ENCODE measurements around the gene ZNF337.

DNA sequence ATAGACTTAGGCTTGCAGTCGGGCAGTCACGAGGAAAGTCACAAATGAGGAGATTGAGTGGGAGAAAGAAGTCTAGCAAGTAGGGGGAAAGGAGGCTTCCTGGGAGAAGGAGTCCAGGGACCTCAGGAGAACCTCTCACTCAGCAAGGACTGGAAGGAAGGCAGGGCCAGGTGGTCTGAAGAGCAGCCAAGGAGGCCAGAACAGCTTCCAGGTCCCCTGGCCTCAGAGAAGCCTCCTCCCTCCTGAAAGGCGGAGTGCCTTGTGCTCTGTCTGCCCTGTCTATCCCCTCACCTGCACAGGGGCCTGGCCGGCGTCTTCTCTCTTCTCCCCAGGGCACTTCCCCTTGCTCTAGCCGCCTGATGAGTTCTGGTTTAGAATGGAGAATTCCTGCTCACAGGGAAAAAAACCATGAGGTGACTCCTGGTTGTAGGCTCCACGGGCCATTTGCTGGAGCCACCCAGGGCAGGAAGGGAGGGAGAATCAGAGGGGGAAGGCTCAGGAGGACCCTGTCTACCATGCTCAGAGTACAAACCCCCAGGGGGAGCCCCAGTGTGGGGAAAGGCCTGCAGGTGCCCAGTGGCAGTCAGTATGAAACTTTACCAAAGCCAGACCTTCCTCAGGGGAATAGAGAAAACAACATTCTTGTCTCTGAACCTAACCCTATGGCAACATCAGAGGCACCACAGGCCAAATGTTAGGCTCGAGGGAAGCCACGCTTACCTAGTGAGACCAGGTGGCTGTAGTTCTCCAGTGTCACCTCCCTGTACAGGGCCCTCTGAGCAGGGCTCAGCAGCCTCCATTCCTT is 11.2 kb downstream of the ZNF337 start:
- TF ChIP-seq, protein P1, sequence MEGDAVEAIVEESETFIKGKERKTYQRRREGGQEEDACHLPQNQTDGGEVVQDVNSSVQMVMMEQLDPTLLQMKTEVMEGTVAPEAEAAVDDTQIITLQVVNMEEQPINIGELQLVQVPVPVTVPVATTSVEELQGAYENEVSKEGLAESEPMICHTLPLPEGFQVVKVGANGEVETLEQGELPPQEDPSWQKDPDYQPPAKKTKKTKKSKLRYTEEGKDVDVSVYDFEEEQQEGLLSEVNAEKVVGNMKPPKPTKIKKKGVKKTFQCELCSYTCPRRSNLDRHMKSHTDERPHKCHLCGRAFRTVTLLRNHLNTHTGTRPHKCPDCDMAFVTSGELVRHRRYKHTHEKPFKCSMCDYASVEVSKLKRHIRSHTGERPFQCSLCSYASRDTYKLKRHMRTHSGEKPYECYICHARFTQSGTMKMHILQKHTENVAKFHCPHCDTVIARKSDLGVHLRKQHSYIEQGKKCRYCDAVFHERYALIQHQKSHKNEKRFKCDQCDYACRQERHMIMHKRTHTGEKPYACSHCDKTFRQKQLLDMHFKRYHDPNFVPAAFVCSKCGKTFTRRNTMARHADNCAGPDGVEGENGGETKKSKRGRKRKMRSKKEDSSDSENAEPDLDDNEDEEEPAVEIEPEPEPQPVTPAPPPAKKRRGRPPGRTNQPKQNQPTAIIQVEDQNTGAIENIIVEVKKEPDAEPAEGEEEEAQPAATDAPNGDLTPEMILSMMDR (IDR thresholded peaks at IDR 0.05) = no peak
- TF ChIP-seq SIN3A (IDR thresholded peaks at IDR 0.05; ENCODE audit: borderline replicate concordance, insufficient read depth, low read depth, low read length) (no peak), TCF7L2 (IDR thresholded peaks at IDR 0.05; ENCODE audit: low read depth, low read length) (no peak), POLR2AphosphoS5 (IDR thresholded peaks at IDR 0.05; ENCODE audit: low read depth, low read length) (no peak)
- TF ChIP-seq, protein P2, sequence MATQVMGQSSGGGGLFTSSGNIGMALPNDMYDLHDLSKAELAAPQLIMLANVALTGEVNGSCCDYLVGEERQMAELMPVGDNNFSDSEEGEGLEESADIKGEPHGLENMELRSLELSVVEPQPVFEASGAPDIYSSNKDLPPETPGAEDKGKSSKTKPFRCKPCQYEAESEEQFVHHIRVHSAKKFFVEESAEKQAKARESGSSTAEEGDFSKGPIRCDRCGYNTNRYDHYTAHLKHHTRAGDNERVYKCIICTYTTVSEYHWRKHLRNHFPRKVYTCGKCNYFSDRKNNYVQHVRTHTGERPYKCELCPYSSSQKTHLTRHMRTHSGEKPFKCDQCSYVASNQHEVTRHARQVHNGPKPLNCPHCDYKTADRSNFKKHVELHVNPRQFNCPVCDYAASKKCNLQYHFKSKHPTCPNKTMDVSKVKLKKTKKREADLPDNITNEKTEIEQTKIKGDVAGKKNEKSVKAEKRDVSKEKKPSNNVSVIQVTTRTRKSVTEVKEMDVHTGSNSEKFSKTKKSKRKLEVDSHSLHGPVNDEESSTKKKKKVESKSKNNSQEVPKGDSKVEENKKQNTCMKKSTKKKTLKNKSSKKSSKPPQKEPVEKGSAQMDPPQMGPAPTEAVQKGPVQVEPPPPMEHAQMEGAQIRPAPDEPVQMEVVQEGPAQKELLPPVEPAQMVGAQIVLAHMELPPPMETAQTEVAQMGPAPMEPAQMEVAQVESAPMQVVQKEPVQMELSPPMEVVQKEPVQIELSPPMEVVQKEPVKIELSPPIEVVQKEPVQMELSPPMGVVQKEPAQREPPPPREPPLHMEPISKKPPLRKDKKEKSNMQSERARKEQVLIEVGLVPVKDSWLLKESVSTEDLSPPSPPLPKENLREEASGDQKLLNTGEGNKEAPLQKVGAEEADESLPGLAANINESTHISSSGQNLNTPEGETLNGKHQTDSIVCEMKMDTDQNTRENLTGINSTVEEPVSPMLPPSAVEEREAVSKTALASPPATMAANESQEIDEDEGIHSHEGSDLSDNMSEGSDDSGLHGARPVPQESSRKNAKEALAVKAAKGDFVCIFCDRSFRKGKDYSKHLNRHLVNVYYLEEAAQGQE (IDR thresholded peaks at IDR 0.05; ENCODE audit: insufficient read depth in 1 of 2, low read depth in 2 of 2, low read length in 1 of 2) = no peak

All from Panc1 (cell line).